Measurements from ENCODE around the gene PAWR. TPM values are rescaled to one million over a fixed set of nuclear protein-coding genes. Genes with fewer than 3 reads are reported as not detected.

Gene PAWR
- total and polyA plus RNA-seq, 2 of the 13 experiments (the other 11 are each of a cell fraction or from before 2014, with no cell fraction given) = 29.1 to 36.1 TPM

GRCh38 chr12:79547735-79548609 is 142.8 kb downstream of the PAWR start (continued):
- no peak for TF ChIP-seq GABPA (IDR thresholded peaks at IDR 0.05; ENCODE audit: low read depth, low read length)
- TF ChIP-seq GABPA (CRISPR knock-in tag; IDR thresholded peaks at IDR 0.05; ENCODE audit: low read depth) = peak; percentile 61
- TF ChIP-seq ELK4 (CRISPR knock-in tag; IDR thresholded peaks at IDR 0.05; ENCODE audit: borderline replicate concordance) = no peak
- TF ChIP-seq FOXM1 (CRISPR knock-in tag; IDR thresholded peaks at IDR 0.05) = no peak
- TF ChIP-seq, protein P1, sequence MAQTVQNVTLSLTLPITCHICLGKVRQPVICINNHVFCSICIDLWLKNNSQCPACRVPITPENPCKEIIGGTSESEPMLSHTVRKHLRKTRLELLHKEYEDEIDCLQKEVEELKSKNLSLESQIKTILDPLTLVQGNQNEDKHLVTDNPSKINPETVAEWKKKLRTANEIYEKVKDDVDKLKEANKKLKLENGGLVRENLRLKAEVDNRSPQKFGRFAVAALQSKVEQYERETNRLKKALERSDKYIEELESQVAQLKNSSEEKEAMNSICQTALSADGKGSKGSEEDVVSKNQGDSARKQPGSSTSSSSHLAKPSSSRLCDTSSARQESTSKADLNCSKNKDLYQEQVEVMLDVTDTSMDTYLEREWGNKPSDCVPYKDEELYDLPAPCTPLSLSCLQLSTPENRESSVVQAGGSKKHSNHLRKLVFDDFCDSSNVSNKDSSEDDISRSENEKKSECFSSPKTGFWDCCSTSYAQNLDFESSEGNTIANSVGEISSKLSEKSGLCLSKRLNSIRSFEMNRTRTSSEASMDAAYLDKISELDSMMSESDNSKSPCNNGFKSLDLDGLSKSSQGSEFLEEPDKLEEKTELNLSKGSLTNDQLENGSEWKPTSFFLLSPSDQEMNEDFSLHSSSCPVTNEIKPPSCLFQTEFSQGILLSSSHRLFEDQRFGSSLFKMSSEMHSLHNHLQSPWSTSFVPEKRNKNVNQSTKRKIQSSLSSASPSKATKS (CRISPR knock-in tag; IDR thresholded peaks at IDR 0.05) = no peak
- TF ChIP-seq CAMTA2 (CRISPR knock-in tag; IDR thresholded peaks at IDR 0.05; ENCODE audit: borderline replicate concordance) = no peak
- TF ChIP-seq, protein P2, sequence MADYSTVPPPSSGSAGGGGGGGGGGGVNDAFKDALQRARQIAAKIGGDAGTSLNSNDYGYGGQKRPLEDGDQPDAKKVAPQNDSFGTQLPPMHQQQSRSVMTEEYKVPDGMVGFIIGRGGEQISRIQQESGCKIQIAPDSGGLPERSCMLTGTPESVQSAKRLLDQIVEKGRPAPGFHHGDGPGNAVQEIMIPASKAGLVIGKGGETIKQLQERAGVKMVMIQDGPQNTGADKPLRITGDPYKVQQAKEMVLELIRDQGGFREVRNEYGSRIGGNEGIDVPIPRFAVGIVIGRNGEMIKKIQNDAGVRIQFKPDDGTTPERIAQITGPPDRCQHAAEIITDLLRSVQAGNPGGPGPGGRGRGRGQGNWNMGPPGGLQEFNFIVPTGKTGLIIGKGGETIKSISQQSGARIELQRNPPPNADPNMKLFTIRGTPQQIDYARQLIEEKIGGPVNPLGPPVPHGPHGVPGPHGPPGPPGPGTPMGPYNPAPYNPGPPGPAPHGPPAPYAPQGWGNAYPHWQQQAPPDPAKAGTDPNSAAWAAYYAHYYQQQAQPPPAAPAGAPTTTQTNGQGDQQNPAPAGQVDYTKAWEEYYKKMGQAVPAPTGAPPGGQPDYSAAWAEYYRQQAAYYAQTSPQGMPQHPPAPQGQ (CRISPR knock-in tag; IDR thresholded peaks at IDR 0.05; ENCODE audit: borderline replicate concordance) = no peak; the same call in 1 of the 2 replicates
- TF ChIP-seq ZNF350 (CRISPR knock-in tag; IDR thresholded peaks at IDR 0.05; ENCODE audit: borderline replicate concordance, low read depth) = no peak
- no peak for TF ChIP-seq PAF1 (CRISPR knock-in tag; IDR thresholded peaks at IDR 0.05)
- peak; percentile 20; the same call in 1 of the 2 replicates for TF ChIP-seq TBX2 (CRISPR knock-in tag; IDR thresholded peaks at IDR 0.05; ENCODE audit: borderline replicate concordance)
- no peak for TF ChIP-seq ADNP (CRISPR knock-in tag; IDR thresholded peaks at IDR 0.05)
- no peak for TF ChIP-seq TBX3 (IDR thresholded peaks at IDR 0.05; ENCODE audit: borderline replicate concordance)
- no peak for TF ChIP-seq EHMT2 (IDR thresholded peaks at IDR 0.05; ENCODE audit: borderline replicate concordance, low read depth, low read length)
- peak; percentile 93; the same call in 1 of the 2 replicates for TF ChIP-seq GATA4 (IDR thresholded peaks at IDR 0.05; ENCODE audit: borderline replicate concordance, low read depth)
- TF ChIP-seq ISX (CRISPR knock-in tag; conservative IDR thresholded peaks at IDR 0.05) = no peak
- TF ChIP-seq, protein P3, sequence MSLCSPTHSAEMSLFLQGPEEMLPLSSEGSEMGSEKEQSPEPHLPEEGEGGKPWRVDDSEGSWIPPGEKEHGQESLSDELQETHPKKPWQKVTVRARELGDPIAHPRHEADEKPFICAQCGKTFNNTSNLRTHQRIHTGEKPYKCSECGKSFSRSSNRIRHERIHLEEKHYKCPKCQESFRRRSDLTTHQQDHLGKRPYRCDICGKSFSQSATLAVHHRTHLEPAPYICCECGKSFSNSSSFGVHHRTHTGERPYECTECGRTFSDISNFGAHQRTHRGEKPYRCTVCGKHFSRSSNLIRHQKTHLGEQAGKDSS (CRISPR knock-in tag; IDR thresholded peaks at IDR 0.05; ENCODE audit: borderline replicate concordance, low read depth) = no peak
- 0 out of 2 replicates have a peak, but pooled peaks have one; percentile 4 for TF ChIP-seq ZFP36L2 (CRISPR knock-in tag; IDR thresholded peaks at IDR 0.05)
- no peak for TF ChIP-seq ZNF329 (CRISPR knock-in tag; IDR thresholded peaks at IDR 0.05; ENCODE audit: low read depth)
- no peak for TF ChIP-seq ZNF44 (CRISPR knock-in tag; IDR thresholded peaks at IDR 0.05)
- peak; percentile 92 for TF ChIP-seq HNF4A (CRISPR knock-in tag; IDR thresholded peaks at IDR 0.05)
- peak; percentile 25; the same call in 1 of the 2 replicates for TF ChIP-seq ZMYM3 (CRISPR knock-in tag; IDR thresholded peaks at IDR 0.05)
- TF ChIP-seq ZSCAN5A (CRISPR knock-in tag; IDR thresholded peaks at IDR 0.05; ENCODE audit: borderline replicate concordance) = no peak
